Smooth muscle cell (in vitro differentiated cells): Measurements from ENCODE around the gene STRIP2. TPM values are rescaled to one million over a fixed set of nuclear protein-coding genes. Genes with fewer than 3 reads are reported as not detected.
"Not testable (repeated sequence)": the region's sequence is repeated elsewhere in the genome, so short reads cannot be mapped to it uniquely, and the experiment has no call there.

Experiments used
- DNase-seq: peaks from one replicate; lab custom pipeline; 2025; ENCODE audit not compliant: unreplicated experiment; lab: John Stamatoyannopoulos, UW
- H2AFZ ChIP-seq: fragments of 200-600 bp; sonication (generic); 2 replicates; pipeline ENCODE4 v1.6.0; 2016; ENCODE audit warnings: antibody characterized with exemption, low read depth, mild to moderate bottlenecking
- H3F3A ChIP-seq: fragments of 200-600 bp; sonication (generic); 2 replicates; pipeline ENCODE4 v1.6.0; 2017; ENCODE audit warnings: antibody characterized with exemption, low read depth
- H3K27ac ChIP-seq: fragments of 200-600 bp; sonication (generic); 2 replicates; pipeline ENCODE4 v1.5.1; 2016; ENCODE audit warnings: low read depth, mild to moderate bottlenecking
- H3K27me3 ChIP-seq: fragments of 200-600 bp; sonication (generic); 2 replicates; pipeline ENCODE4 v1.6.1; 2016; ENCODE audit warnings: low read depth, mild to moderate bottlenecking
- H3K36me3 ChIP-seq: fragments of 200-600 bp; sonication (generic); 2 replicates; pipeline ENCODE4 v1.5.1; 2016; ENCODE audit warnings: low read depth
- H3K4me1 ChIP-seq: fragments of 200-600 bp; sonication (generic); 2 replicates; pipeline ENCODE4 v1.5.1; 2016; ENCODE audit warnings: low read depth
- H3K4me2 ChIP-seq: fragments of 200-600 bp; sonication (generic); 2 replicates; pipeline ENCODE4 v1.6.0; 2016; ENCODE audit warnings: mild to moderate bottlenecking
- H3K4me3 ChIP-seq: fragments of 200-600 bp; sonication (generic); 2 replicates; pipeline ENCODE4 v1.5.1; 2016; ENCODE audit warnings: mild to moderate bottlenecking
- H3K79me2 ChIP-seq: fragments of 200-600 bp; sonication (generic); 2 replicates; pipeline ENCODE4 v1.6.0; 2016; ENCODE audit warnings: low read depth, mild to moderate bottlenecking
- H3K9ac ChIP-seq: fragments of 200-600 bp; sonication (generic); 2 replicates; pipeline ENCODE4 v1.6.0; 2016; ENCODE audit warnings: low read depth
- H3K9me3 ChIP-seq: fragments of 200-600 bp; sonication (generic); replicated peaks from 2 replicates; pipeline ENCODE4 v1.5.1; 2016; ENCODE audit warnings: low read depth
- H4K20me1 ChIP-seq: fragments of 200-600 bp; sonication (generic); 2 replicates; pipeline ENCODE4 v1.6.0; 2016; ENCODE audit warnings: low read depth
- CTCF ChIP-seq: fragments of 200-600 bp; sonication (generic); IDR thresholded peaks from 2 replicates; pipeline ENCODE4 v1.5.1; 2017; ENCODE audit warnings: borderline replicate concordance, mild to moderate bottlenecking, antibody characterized with exemption; ENCODE audit not compliant: insufficient read depth, poor library complexity, severe bottlenecking
- WGBS: methylation state at CpG from one replicate; pipeline ENCODE4 v1.1.7; 2016; ENCODE audit warnings: low lambda C conversion rate; 5-methylcytosine and 5-hydroxymethylcytosine counted together
- polyA plus RNA-seq: library from polyadenylated mRNA; unstranded; fragments of >200 nt; fragmentation: Nextera tagmentation; extraction: Ambion mirVana; gene quantifications from 2 replicates; pipeline ENCODE4 v1.2.1, GENCODE V29; 2016
- total RNA-seq: library from RNA; depleted of rRNA; stranded (reverse); fragments of >200 nt; gene quantifications from 2 replicates; pipeline ENCODE4 v1.2.3, GENCODE V29; 2014

Gene STRIP2
- total and polyA plus RNA-seq, 2 experiments from 2014 or later: 0.39 to 6.9 TPM

- no peak overlapping the region for H3K4me2 ChIP-seq
- H3K79me2 ChIP-seq: no peaks in the 10 kb centered on the region
- H3K9me3 ChIP-seq: no peaks in the 10 kb centered on the region
- H3K27me3 ChIP-seq: no peaks in the 10 kb centered on the region
- H4K20me1 ChIP-seq: no peaks in the 10 kb centered on the region
- WGBS: 80% methylated on average over 6 of the region's 6 CpGs
- no peak overlapping the region for H3K4me3 ChIP-seq
- H3K9ac ChIP-seq: no peak overlapping the region
- H3K4me1 ChIP-seq: no peaks in the 10 kb centered on the region
- no peak for DNase-seq
- TF ChIP-seq CTCF: no peak
- no peak overlapping the region for H2AFZ ChIP-seq
- H3K27ac ChIP-seq: no peak overlapping the region
- H3K36me3 ChIP-seq: no peaks in the 10 kb centered on the region
- no peaks in the 10 kb centered on the region for H3F3A ChIP-seq
Observed at GRCh38 chr7:129480674-129481363, 46.6 kb downstream of the STRIP2 start.

GRCh38 chr7:129481376-129481775, 47.1 kb downstream of the STRIP2 start:
- not testable (repeated sequence) for H3K27me3 ChIP-seq, H3K79me2 ChIP-seq, H3K9me3 ChIP-seq, H3K36me3 ChIP-seq, DNase-seq, H3K4me3 ChIP-seq, H3K4me2 ChIP-seq, H4K20me1 ChIP-seq, H3K27ac ChIP-seq, H3F3A ChIP-seq, H2AFZ ChIP-seq, H3K9ac ChIP-seq, H3K4me1 ChIP-seq
- WGBS: 97% methylated on average over 6 of the region's 6 CpGs

- no peak for DNase-seq
- Histone ChIP-seq H3K4me3 (no peak overlapping the region), H3K79me2 (no peaks in the 10 kb centered on the region), H3K27ac (no peak overlapping the region), H3K36me3 (no peaks in the 10 kb centered on the region), H3K4me2 (no peak overlapping the region), H2AFZ (no peak overlapping the region), H3F3A (no peaks in the 10 kb centered on the region), H3K4me1 (no peaks in the 10 kb centered on the region), H3K9ac (no peak overlapping the region), H4K20me1 (no peaks in the 10 kb centered on the region), H3K27me3 (no peaks in the 10 kb centered on the region), H3K9me3 (no peaks in the 10 kb centered on the region)
- TF ChIP-seq CTCF: no peak
- WGBS: 96% methylated on average over 8 of the region's 8 CpGs
Observed at GRCh38 chr7:129482781-129483180, 48.5 kb downstream of the STRIP2 start.

GRCh38 chr7:129489491-129489890, 55.3 kb downstream of the STRIP2 start:
- Histone ChIP-seq H3K27ac (no peak overlapping the region), H3K4me2 (no peak overlapping the region)

More at GRCh38 chr7:129489491-129489890, 55.3 kb downstream of the STRIP2 start:
- H3K4me1 ChIP-seq: no peaks in the 10 kb centered on the region
- H3K79me2 ChIP-seq: no peaks in the 10 kb centered on the region
- H3K27me3 ChIP-seq: no peaks in the 10 kb centered on the region
- no peaks in the 10 kb centered on the region for H3K36me3 ChIP-seq
- H3K4me3 ChIP-seq: no peak overlapping the region
- H3K9me3 ChIP-seq: no peaks in the 10 kb centered on the region
- H3F3A ChIP-seq: no peaks in the 10 kb centered on the region
- H2AFZ ChIP-seq: no peak overlapping the region
- no peak overlapping the region for H3K9ac ChIP-seq
- no peaks in the 10 kb centered on the region for H4K20me1 ChIP-seq
- no peak for TF ChIP-seq CTCF
- 44% methylated on average over 3 of the region's 3 CpGs for WGBS
- no peak for DNase-seq
